ENCODE results near the gene AGTRAP. TPM values are rescaled to one million over a fixed set of nuclear protein-coding genes. Genes with fewer than 3 reads are reported as not detected.

Gene AGTRAP, protein sequence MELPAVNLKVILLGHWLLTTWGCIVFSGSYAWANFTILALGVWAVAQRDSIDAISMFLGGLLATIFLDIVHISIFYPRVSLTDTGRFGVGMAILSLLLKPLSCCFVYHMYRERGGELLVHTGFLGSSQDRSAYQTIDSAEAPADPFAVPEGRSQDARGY
- 10 to 100 TPM; 13.2 to 13.3 TPM for total RNA-seq

DNA sequence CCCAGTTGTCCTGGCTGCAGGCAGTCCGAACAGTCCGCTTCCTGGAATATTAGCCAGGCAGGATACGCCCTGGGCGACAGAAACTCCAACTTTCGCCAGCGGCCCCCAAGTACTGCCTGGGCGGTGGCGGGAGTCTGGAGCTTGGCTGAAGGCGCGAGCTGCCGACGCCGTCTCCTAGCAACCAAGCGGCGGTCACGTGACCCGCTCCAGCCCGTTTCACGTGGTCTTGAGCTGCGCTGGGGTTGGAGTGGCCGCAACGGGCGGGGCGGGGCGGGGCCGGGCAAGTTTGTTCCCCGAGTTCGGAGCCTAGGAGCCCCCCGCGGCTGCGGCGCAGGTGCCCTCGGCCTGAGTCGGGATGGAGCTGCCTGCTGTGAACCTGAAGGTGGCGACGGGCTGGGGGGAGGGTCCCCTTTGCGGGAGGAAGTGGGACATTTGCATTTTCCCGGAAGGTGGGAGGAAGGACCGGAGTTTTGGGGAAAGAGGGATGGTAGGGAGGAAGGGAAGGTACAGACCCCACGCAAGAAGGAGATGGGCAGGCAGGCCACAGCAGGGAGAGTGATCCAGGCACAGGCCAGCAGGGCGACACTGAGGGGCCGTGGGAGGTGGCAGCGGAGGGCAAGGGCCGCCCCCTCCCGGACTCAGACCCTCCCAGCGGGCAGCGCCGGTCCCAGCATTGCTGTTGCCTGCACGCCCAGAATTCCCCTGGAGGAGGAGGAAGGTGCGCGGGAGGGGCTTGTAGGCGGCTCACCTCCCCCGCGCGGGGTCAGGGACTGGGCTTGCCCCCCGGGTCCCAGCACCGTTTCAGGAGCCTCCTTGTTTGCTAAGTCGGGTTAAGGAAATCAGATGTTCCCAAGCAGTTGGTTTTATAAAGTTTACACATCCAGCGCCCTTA is at the start of gene AGTRAP:
Gene AGTRAP, plus strand, starts transcription at position 283 of the 892 bp plus-strand sequence. Its CDS starts 73 bp downstream, at position 356.
- Mint-ChIP-seq H3K36me3 (ENCODE audit: low read depth) (no peaks in the 10 kb centered on the region), H3K4me1 (peaks cover 56% of the 10 kb centered on the region), H3K9me3 (ENCODE audit: low read depth) (no peaks in the 10 kb centered on the region), H3K27ac (peak within 1 kb of the TSS; percentile 82), H3K4me3 (peak within 1 kb of the TSS; percentile 87), H3K27me3 (no peaks in the 10 kb centered on the region)
- DNase-seq = peak; percentile 95
- peak; percentile 81 for ATAC-seq
- intact Hi-C loops (cut with DNase I, micrococcal nuclease) = loop anchor here in 1 of 2 experiments (1.0 to 5.0 kb wide), 8 partner anchors 55 to 674 kb away; partner anchors contain the start of genes CLCN6, DISP3, FBXO2 and FBXO44
- ChIA-PET CTCF (interaction anchor here (0.6 to 3.6 kb wide), 8 partner anchors 12 to 172 kb away, joined by 3 to 22 read pairs (median 3); no protein-coding TSS in a partner anchor), POLR2A (interaction anchor here (0.6 to 2.9 kb wide), 2 partner anchors 173 to 441 kb away, joined by 6 to 18 read pairs; no protein-coding TSS in a partner anchor)

DNA sequence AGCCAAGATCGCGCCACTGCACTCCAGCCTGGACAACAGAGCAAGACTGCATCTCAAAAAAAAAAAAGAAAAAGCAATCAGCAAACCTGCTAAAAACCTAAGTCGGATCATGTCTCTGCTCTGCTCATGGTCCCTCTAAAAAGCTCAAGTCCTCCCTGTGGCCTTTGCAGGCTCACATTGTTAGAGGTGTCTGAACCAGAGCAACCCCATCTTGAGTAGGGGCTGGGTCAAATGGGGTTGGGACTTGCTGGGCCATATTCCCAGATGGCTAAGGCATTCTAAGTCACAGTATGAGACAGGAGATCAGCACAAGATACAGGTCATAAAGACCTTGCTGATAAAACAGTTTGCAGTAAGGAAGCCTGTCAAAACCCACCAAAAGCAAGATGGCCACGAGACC is 47.4 kb upstream of the AGTRAP start:
- H3K9me3 Mint-ChIP-seq (ENCODE audit: low read depth) = no peaks in the 10 kb centered on the region
- no peak for DNase-seq
- intact Hi-C loops (cut with DNase I, micrococcal nuclease) = no loop called here
- ChIA-PET POLR2A (no interaction called here), CTCF (interaction anchor here (2.1 kb wide), 1 partner anchor 9 kb away, joined by 6 read pairs; no protein-coding TSS in a partner anchor)
- H3K4me1 Mint-ChIP-seq = peaks cover 20% of the 10 kb centered on the region
- H3K27ac Mint-ChIP-seq = no peak overlapping the region
- no peak for ATAC-seq
- H3K36me3 Mint-ChIP-seq (ENCODE audit: low read depth) = no peaks in the 10 kb centered on the region
- H3K27me3 Mint-ChIP-seq = peaks cover 33% of the 10 kb centered on the region
- no peak overlapping the region for H3K4me3 Mint-ChIP-seq

DNA sequence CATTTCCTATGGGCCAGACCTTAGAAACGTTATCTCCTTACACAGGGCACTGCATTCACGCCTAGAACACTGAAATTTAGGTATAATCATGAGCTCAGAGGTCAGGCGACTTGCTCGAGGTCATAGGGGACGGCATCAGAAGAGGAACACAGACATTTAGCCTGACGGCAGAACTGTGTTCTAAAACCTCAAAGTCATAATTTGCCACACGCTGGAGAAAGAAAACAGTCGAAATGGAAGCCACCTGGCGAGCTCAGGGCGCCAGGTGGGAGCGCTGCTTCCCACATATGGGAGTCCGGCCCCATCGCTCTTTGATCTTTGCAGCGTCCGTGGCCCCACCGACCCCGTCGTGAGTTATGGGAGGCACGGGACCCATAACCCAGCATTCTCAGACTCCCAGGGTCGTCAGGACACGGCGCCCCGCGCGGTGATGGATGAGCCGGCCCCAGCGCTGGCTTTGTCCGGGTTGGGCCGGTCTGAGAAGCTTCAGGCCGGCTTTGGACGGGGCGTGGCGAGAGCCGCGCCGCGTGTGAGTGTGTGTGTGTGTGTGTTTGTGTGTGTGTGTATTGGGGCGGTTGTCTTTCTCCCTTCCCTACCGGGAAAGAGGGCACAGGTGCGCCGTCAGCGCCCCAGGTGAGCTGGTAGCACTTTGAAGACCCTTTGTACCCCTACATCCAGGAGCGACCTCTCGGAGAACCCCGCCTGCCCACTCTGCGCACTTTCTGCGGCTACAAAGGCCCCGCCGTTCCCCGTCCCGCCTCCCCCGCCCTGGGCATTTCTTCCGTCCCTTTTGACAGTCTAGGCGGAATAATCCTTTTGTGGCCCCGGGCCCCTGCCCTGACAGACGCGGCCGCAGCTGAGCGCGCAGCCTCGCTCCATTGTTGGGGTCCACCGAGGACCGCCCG is 45.3 kb upstream of the AGTRAP start:
- H3K36me3 Mint-ChIP-seq (ENCODE audit: low read depth) = no peaks in the 10 kb centered on the region
- peaks cover 24% of the 10 kb centered on the region for H3K4me1 Mint-ChIP-seq
- no peak overlapping the region for H3K4me3 Mint-ChIP-seq
- ATAC-seq (no peak), DNase-seq (no peak)
- H3K27ac Mint-ChIP-seq = no peak overlapping the region
- CTCF ChIA-PET = no interaction called here
- POLR2A ChIA-PET = interaction anchor here (1.1 kb wide), 1 partner anchor 26 kb away, joined by 3 read pairs; the partner anchor contains the start of gene FBXO6
- intact Hi-C loops (cut with DNase I, micrococcal nuclease) = no loop called here
- H3K27me3 Mint-ChIP-seq = peaks cover 38% of the 10 kb centered on the region
- H3K9me3 Mint-ChIP-seq (ENCODE audit: low read depth) = no peaks in the 10 kb centered on the region

DNA sequence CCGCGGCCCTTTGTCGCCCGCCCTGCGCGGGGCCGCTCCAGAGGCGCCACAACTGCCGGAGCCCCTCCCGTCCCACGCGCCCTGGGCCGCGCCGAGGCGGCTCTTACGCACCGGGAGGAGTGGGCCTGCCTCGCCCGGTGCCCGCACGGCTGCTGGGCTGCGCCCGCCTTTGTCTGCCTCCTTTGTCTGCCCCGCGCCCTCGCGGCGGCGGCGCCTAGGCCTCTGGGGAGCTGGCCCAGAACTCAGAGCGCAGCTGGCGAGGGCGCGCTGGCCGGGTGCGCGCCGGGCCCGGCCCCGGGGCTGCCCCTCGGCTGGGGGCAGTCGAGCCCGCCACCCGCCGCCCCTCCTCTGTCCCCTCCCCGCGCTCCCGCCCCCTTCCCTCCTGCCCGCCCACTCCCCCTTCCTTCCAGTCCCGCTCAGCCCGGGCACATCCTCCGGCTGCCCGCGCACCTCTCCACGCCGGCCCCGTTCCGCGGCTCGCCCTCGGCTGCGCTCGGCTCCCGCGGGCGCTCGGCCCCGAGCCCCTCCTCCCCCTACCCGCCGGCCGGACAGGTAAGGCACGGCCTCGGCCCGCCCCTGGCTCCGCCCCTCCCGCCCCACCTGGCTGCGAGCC is 44.5 kb upstream of the AGTRAP start, which contains the start of gene DRAXIN:
Gene DRAXIN, plus strand, starts transcription at position 409 of the 613 bp plus-strand sequence. CDS start 14,549 bp downstream, outside the sequence.
- POLR2A ChIA-PET = no interaction called here
- Mint-ChIP-seq H3K4me3 (peak within 1 kb of the TSS; percentile 38), H3K27me3 (peaks cover 38% of the 10 kb centered on the region)

DNA sequence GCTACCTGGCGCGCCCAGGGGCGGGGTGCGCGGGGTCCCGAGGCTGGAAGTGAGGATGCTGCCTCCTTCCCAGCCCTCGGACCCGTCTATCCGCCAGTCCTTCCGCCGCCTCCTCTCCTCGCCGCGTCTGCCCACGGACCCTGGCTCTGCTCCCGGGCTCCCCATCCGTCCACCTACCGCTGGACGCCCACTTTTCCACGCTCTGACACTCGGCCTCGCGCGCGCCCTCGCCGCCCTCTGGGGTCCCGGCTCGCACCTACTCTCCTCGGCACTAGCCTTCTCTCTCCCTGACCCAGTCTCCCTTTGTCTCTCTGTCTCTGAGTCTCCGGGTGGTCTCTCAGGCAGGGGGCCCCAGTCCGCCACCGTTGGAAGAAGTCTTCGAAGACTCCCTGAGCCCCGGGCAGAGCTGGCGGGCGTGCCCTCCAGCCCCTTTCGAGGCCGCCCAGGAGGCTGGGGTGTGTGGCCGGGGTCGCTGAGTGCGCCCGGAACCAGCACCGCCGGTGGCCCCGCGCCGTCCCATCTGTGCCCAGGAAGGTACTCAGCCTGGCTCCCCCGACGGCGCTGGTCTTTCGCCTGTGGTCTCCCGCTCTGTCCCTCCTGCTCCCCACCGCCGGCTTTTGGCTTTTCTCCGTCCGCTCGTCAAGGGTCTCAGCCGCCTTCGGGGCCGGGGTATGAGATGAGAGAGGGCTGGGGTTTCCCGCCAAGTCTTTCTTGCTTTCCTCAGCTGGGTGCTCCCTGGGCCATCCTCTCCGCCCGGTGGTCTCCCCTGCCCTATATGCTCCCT is 43.8 kb upstream of the AGTRAP start:
- ATAC-seq (no peak), DNase-seq (no peak)
- Mint-ChIP-seq H3K4me3 (peak overlapping the region; percentile 38), H3K36me3 (ENCODE audit: low read depth) (no peaks in the 10 kb centered on the region), H3K9me3 (ENCODE audit: low read depth) (no peaks in the 10 kb centered on the region), H3K27ac (no peak overlapping the region), H3K4me1 (peaks cover 24% of the 10 kb centered on the region), H3K27me3 (peaks cover 38% of the 10 kb centered on the region)
- intact Hi-C loops (cut with DNase I, micrococcal nuclease) = no loop called here
- CTCF ChIA-PET = interaction anchor here (0.6 kb wide), 1 partner anchor 44 kb away, joined by 3 read pairs; no protein-coding TSS in a partner anchor
- POLR2A ChIA-PET = interaction anchor here (1.1 kb wide), 1 partner anchor 28 kb away, joined by 3 read pairs; the partner anchor contains the start of gene FBXO6

More for the DNA sequence above, 44.5 kb upstream of the AGTRAP start, which contains the start of gene DRAXIN:
- no peak within 1 kb of the TSS for H3K27ac Mint-ChIP-seq
- no peaks in the 10 kb centered on the region for H3K9me3 Mint-ChIP-seq (ENCODE audit: low read depth)
- DNase-seq (peak; percentile 23), ATAC-seq (peak; percentile 25)
- intact Hi-C loops (cut with DNase I, micrococcal nuclease) = no loop called here
- no peaks in the 10 kb centered on the region for H3K36me3 Mint-ChIP-seq (ENCODE audit: low read depth)
- peaks cover 24% of the 10 kb centered on the region for H3K4me1 Mint-ChIP-seq
- CTCF ChIA-PET = interaction anchor here (0.6 kb wide), 1 partner anchor 43 kb away, joined by 3 read pairs; no protein-coding TSS in a partner anchor

DNA sequence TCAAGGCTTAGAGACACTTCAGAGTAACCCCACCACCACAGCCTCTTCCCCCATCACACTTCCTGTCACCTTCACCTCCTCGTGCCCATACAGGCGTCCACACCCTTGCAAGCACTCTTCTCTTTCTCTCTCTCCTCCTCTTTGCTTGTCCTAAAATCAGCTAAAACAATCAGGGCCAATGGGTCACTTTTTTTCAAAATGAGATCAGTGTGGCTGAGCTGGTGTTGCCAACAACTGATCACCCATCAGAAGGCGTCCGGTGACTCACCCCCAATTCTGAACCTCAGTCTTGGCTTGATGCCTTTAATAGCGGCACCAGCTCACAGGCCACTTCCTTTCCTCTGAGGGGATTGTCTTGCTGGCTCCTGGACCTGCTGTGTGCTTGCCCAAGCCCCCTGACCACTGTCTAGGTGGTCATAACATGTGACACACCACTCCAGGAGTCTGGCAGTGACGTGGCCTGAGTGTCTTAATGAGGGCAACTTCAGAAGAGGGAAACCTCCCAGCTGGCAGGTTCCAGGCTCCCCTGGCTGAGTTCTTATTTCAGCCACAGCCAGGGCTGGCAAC is 42.8 kb upstream of the AGTRAP start:
- intact Hi-C loops (cut with DNase I, micrococcal nuclease) = no loop called here
- H3K9me3 Mint-ChIP-seq (ENCODE audit: low read depth) = no peaks in the 10 kb centered on the region
- ATAC-seq (peak; percentile 86), DNase-seq (peak; percentile 67)
- H3K36me3 Mint-ChIP-seq (ENCODE audit: low read depth) = no peaks in the 10 kb centered on the region
- ChIA-PET POLR2A (interaction anchor here (1.1 kb wide), 1 partner anchor 29 kb away, joined by 3 read pairs; the partner anchor contains the start of gene FBXO6), CTCF (interaction anchor here (0.8 to 1.0 kb wide), 3 partner anchors 10 to 42 kb away, joined by 3 to 4 read pairs (median 3); partner anchors contain the start of gene FBXO6)
- H3K4me3 Mint-ChIP-seq = no peak overlapping the region
- H3K4me1 Mint-ChIP-seq = peaks cover 29% of the 10 kb centered on the region
- H3K27ac Mint-ChIP-seq = no peak overlapping the region
- peaks cover 34% of the 10 kb centered on the region for H3K27me3 Mint-ChIP-seq

DNA sequence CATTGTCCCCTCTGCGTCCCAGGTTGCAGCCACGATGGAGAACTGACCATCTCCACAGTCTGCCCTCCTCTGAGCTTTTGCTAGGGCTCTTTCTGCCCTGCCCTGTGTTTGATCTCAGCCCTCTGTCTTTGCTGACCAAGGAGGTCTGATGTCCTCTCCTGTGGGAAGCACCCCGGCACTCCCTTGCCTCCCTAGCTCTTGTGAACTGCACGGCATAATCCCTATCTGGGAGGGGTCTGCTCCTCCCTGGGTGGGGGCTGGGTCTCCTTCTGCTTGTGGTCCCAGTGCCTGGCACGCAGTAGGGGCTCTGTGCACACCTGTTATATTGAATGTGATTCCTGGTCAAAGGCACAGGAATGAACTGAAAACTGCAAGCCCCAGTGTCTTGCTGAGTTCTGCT is 42.0 kb upstream of the AGTRAP start:
- ATAC-seq = no peak
- ChIA-PET POLR2A (no interaction called here), CTCF (no interaction called here)
- H3K9me3 Mint-ChIP-seq (ENCODE audit: low read depth) = no peaks in the 10 kb centered on the region
- intact Hi-C loops (cut with DNase I, micrococcal nuclease) = no loop called here
- H3K36me3 Mint-ChIP-seq (ENCODE audit: low read depth) = no peaks in the 10 kb centered on the region
- no peak for DNase-seq
- peaks cover 29% of the 10 kb centered on the region for H3K27me3 Mint-ChIP-seq
- H3K4me3 Mint-ChIP-seq = no peak overlapping the region
- peaks cover 31% of the 10 kb centered on the region for H3K4me1 Mint-ChIP-seq
- no peak overlapping the region for H3K27ac Mint-ChIP-seq

DNA sequence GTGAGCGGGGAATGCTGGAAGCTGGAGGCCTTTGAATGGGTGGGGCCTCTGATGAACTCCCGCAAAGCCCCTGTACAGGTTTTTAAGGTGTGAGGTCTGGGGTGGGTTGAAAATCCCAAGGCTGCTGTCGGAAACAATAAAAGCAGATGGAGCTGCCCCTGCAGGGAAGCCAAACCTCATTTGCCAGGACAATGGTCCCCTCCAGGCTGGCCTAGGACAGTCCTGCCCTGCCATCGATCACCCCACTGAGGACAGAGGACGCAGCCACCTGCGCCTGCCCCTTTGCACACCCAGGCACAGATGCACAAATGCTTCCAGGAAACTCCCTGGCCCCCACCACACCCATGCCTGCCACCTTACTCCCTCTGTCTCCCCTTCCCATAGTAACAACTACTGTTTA is 40.1 kb upstream of the AGTRAP start:
- ChIA-PET CTCF (no interaction called here), POLR2A (interaction anchor here (0.8 kb wide), 1 partner anchor 31 kb away, joined by 4 read pairs; no protein-coding TSS in a partner anchor)
- no peak for ATAC-seq
- H3K27me3 Mint-ChIP-seq = peaks cover 16% of the 10 kb centered on the region
- no peaks in the 10 kb centered on the region for H3K9me3 Mint-ChIP-seq (ENCODE audit: low read depth)
- no peak overlapping the region for H3K4me3 Mint-ChIP-seq
- no peak for DNase-seq
- no peaks in the 10 kb centered on the region for H3K36me3 Mint-ChIP-seq (ENCODE audit: low read depth)
- H3K27ac Mint-ChIP-seq = no peak overlapping the region
- H3K4me1 Mint-ChIP-seq = peaks cover 24% of the 10 kb centered on the region
- intact Hi-C loops (cut with DNase I, micrococcal nuclease) = no loop called here

DNA sequence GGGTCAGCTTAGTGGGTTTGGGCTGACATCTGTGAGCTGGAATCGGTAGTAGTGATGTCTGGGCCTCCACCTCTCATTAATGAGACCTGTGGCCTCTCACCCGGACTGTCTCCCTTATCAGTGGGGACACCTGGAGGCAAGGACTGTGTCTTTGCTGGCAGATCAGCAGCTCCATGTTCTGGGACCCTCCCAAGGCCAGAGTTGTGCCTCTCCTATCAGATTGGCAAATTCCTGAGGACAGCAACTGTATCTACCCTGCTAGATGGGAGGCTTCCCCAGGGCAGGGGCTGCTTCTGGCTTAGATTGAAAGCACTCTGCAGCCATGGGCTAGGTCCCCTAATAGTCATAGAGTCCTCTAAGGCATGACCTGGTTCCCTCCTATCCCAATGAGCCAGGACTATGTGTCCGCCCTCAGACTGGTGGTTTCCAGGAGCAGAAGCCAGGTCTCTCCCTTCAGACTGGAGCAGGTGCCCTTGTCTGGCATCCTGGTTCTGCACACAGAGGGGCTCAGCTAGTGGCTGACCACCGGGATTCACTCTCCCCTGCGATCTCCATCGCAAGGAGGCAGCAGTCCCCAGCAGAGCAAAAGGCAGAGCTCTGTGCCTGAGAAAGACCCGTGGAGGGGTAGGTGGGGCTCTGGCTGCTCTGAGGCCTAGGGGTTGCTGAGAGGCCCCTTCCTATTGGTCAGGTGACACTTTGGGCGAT is 38.6 kb upstream of the AGTRAP start:
- CTCF ChIA-PET = interaction anchor here (0.6 to 1.7 kb wide), 3 partner anchors 10 to 357 kb away, joined by 3 to 6 read pairs (median 4); no protein-coding TSS in a partner anchor

More for the DNA sequence above, 38.6 kb upstream of the AGTRAP start:
- ATAC-seq = no peak
- no peak overlapping the region for H3K4me3 Mint-ChIP-seq
- no peaks in the 10 kb centered on the region for H3K9me3 Mint-ChIP-seq (ENCODE audit: low read depth)
- peaks cover 15% of the 10 kb centered on the region for H3K27me3 Mint-ChIP-seq
- POLR2A ChIA-PET = no interaction called here
- intact Hi-C loops (cut with DNase I, micrococcal nuclease) = no loop called here
- no peaks in the 10 kb centered on the region for H3K36me3 Mint-ChIP-seq (ENCODE audit: low read depth)
- no peak overlapping the region for H3K27ac Mint-ChIP-seq
- no peak for DNase-seq
- H3K4me1 Mint-ChIP-seq = peaks cover 20% of the 10 kb centered on the region

Data from activated CD4-positive, alpha-beta T cell treated with anti-CD3 and anti-CD28 coated beads for 36 hours (primary cell).